HuH-7 (cell line): Measurements from ENCODE around the gene CCHCR1.
"Not testable (repeated sequence)": the region's sequence is repeated elsewhere in the genome, so short reads cannot be mapped to it uniquely, and the experiment has no call there.

Source experiments
- DNase-seq: peaks from one replicate; pipeline ENCODE4 v3.0.0; 2011; ENCODE audit warnings: low spot score

Gene CCHCR1

GRCh38 chr6:31183859-31184258 lies 26.3 kb upstream of the CCHCR1 start:
- not testable (repeated sequence) for DNase-seq

- not testable (repeated sequence) for DNase-seq
Measured at GRCh38 chr6:31183287-31183686, 25.7 kb upstream of the CCHCR1 start.

GRCh38 chr6:31180500-31180899 lies 22.9 kb upstream of the CCHCR1 start:
- DNase-seq = no peak

GRCh38 chr6:31179896-31180295 lies 22.3 kb upstream of the CCHCR1 start:
- DNase-seq = no peak

DNA sequence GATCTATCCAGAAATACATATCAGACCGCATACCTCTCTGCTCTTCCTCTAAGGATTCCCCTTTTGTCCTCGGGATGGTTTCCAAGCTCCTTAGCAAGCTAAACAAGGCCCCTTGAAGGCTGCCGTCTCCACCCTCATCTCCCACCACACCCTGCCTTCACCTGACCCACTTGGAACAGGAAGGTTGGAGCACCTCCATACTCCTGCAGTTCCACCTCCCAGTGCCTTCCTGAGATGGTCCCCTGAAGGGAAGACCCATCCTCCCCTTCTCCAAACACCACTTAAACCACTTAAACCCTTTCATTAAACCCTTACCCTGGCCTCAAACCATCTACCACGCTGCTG lies 21.4 kb upstream of the CCHCR1 start:
- DNase-seq = no peak

DNA sequence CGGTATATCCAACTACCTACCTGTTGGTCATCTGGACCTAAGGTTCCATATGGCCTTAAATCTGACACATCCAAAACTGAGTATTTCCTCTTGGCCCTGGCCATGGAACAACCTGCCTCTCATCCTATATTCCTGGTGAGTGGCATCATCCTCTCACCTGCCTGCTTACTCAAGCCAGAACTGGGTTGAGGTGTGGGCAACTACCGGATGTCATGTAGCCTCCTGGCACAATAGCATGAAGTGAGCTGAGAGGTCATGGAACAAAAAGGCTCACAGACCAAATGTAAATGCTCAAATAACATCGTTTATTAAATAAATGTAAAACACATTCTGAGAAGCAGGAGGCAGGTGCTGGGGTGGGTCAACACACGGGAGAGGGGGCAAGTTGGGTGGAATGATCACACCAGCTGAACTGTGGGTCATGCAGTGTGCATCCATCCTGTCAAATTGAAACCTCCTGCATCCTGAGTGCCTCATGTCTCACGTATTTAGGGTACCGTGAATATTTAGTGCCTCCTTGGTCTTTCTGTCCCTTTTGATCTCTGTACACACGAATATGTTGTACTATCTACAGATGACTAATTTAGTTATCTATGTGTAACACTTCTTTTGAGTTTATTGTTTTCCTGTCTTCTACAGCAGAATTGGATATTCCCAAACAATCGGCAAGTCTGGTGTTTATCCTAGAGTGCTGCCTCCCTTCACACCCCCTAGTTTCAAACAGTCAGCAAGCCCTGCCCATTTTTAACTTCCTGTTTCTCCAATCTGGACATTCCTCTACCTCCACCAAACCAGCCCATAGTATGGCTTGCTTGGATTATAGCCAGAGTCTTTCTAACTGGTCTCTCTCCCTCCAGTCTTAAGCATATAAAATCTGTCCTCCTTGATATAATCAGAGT lies 20.8 kb upstream of the CCHCR1 start:
- no peak for DNase-seq

DNA sequence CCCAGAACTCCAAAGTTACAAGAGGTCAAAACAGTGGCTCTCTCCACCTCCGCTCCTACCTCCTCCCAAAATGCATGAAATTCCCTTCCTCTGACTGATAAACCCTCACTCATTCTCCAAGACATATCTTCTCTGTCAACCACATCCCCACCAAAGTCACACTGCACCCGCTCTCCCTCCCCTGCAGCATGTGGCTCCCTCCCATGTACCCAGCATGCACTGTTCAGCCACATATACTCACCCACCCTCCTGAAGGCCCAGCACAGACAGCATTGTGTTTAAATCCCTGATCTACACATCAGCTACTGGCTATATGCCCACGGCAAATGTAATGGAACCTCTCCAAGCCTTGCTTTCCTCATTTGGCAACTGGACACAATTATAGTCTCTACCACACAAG lies 18.4 kb upstream of the CCHCR1 start:
- no peak for DNase-seq

DNA sequence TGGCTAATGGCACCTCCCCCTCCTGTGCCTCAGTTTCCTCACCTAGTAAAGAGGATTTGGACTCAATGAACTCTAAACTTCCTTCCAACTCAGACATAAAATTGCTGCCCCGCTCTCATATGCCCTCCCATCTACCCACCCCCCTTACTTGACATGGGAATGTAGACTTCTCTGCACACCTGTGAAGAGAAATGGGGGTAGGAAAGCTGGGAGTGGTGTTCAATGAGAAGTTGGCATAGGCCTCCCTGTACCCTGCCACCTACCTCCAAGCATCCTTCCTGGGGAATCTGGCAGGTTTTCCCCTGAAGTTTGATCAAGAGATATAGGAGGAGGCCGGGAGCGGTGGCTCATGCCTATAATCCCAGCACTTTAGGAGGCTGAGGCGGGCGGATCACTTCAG lies 16.8 kb upstream of the CCHCR1 start:
- no peak for DNase-seq

DNA sequence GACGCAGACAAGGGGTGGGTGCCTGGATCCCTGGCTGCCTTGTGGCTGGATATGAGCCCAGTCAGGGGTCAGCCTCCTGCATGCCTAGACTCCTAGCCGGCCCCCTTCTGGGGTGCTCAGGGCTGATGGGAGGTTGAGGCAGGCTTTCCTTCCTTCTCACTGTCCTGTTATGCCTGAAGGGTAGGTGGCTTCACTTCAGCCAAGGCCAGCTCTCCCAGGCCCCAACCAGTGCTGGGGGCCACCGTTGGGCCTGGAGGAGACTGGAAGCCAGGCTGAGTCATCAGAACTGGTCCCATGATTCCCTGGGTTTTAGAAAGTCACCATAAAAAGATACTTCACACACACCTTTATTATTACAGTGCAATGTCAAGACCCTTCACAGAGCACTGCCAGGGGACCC lies 15.8 kb upstream of the CCHCR1 start:
- DNase-seq = no peak

DNA sequence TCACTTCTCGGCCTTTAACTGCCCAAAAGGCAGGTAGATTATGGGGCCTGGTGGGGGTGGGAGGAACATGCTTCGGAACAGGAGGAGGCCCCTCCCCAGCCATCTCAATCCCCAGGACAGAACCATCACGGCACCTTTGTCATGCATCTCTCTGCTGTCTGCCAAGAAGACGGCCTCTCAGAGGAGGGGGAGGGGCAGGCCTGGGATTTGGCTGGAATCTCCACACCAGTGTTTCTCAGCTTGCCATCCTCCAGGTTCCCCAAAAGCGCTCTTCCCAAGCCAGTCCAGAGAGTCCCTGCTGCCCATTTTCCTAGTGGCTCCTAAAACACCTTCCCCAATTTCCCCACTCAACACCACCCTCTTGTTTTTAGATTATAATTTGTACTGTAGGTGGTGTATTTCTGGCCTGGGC lies 15.4 kb upstream of the CCHCR1 start:
- no peak for DNase-seq

DNA sequence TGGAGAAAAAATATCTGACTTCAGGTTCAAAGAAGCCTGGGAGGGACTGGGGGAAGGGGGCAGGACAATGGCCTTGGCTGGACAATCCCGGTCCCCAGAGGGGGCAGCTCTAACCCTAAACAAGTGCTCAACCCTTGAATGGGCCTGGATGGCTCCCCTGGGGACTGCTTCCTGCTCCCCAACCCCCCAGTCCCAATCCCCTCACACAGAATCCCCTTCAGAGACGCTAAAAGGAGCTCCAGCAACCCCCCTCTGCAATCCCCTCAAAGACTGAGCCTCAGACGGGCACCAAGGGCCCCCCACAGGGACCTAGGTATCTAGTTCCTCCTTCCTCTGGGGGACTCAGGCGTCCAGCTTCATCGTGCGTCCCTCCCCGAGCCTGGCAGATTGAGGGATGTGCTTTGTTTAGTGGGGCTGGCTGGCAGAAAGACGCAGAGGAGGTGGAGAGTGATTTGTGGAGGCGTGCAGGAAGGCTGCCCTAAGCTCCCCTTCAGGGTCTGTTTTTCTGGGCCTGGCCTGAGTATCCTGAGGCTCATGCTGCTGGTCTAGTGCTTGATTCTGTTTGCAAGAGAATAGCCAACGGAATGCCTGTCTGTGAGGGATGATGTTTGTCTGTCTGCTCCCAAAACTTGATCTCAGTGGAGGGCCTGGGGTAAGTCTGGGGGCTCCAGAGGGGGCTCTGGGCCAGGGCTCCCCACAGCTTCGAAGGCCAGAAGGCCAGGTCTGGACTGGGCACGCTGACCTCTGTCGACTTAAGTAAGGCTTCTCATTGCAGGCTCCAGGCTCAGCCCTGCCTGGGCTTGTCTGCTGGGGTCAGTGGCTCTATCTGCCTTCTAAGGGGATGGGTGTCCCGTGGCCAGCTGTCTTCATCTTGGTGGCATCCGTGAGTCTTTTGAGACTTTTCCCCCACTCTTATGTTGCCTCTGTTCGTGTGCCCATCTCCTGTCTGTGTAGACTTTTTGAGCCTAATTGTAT lies 14.6 kb upstream of the CCHCR1 start:
- DNase-seq = no peak

DNA sequence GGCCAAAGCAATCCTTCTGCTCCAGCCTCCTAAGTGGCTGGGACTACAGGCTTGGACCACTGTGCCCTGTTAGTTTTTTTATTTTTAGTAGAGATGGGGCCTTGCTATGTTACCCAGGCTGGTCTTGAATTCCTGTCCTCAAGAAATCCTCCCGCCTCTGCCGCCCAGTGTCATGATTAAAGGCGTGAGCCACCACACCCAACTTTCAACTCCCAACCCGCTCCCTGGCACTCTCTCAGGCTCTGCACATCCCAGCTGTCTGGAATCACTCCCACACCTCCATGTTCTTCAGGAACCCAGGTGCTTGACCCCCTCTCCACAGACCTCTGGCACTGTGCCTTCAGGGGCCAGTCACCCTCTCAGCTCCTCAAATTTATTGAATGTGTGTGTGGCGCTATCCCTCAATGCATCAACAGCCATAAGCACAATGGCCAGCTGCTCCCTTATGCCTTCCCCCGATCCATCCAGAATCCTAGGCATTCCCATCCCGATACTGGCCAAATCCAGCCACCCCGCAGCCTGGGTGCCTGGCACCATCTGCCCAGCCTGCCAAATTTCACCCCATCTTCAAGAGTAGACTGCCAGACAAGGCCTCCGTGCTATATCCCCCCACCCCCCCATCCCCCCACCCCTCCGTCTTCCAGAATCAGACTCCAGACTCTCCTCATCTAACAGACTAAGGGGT lies 13.5 kb upstream of the CCHCR1 start:
- DNase-seq = no peak

- no peak for DNase-seq
Measured at GRCh38 chr6:31170600-31170881, 12.9 kb upstream of the CCHCR1 start, which contains the start of gene POU5F1. Gene POU5F1 (minus strand): TSS chr6:31170682. CDS start chr6:31170620, 62 bp downstream.

DNA sequence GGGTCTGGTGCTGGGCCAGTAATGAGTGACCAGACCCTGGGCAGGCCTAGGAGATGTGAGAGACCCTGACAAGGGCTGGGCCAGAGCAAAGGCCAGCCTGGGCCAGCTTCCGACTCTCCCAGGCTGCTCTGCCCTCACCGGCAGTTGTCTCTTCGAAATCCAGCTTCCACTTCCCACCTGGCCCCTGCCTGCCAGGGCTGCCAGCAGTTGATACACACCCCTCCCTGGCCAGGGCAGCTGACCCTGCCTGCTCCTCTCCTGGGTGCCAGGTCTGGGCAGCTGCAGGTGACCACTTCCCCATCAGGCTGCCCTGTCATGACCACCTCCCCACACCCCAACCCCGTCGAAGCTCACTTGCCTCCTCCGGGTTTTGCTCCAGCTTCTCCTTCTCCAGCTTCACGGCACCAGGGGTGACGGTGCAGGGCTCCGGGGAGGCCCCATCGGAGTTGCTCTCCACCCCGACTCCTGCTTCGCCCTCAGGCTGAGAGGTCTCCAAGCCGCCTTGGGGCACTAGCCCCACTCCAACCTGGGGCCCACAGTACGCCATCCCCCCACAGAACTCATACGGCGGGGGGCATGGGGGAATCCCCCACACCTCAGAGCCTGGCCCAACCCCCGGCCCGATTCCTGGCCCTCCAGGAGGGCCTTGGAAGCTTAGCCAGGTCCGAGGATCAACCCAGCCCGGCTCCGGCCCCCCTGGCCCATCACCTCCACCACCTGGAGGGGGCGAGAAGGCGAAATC lies 12.4 kb upstream of the CCHCR1 start:
- not testable (repeated sequence) for DNase-seq

DNA sequence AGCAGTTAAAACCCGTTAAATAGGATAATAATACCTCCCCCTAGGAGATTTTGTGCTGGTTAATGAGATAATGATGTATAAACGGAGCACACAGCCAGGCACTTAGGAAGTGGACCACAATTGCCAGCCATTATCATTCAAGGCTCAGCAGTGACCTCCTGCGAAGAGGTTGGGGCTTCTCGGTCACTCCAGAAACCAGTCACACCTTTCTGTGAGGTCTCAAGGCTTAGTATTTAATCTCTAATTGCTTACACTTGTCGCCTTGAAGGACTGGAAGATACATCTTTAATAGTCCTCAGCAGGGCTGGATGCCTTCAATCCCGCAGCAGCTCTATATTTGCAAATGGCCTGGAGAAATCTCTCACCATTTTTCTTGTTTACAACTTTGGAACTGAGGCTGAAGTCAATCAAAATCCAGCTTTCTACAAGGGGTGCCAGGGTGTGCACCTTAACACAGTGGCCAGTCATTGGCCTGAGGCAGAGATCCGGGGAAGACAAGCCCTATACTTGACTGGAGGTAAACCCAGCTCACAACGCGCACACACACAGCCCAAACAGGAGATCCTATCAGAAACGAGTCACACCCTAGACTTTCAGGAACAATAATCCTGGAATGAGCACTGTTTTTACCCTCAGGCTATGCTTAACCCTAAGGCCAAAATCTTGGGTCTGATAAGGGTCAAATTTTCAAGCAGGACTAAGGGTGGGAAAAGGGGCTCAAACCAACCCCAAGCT lies 11.7 kb upstream of the CCHCR1 start:
- DNase-seq = no peak

DNA sequence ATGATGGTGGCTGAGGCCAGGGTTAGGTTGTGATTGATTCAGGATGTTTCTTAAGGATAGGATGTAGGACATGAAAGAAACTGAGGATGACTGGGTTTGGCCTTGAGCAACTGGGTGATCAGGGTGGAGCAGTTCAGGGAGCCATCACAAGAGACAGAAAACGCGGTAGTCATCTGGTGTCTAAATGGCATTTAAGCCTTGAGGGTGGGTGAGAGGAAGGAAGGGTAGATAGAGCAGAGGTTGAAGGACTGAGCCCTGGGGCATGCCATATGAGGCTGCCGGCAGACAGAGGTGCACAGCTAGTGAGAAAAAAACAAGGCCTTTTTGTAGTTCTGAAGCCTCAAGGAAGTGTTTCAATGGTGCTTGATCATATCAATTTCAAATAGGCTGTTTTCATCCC lies 11.0 kb upstream of the CCHCR1 start:
- no peak for DNase-seq

DNA sequence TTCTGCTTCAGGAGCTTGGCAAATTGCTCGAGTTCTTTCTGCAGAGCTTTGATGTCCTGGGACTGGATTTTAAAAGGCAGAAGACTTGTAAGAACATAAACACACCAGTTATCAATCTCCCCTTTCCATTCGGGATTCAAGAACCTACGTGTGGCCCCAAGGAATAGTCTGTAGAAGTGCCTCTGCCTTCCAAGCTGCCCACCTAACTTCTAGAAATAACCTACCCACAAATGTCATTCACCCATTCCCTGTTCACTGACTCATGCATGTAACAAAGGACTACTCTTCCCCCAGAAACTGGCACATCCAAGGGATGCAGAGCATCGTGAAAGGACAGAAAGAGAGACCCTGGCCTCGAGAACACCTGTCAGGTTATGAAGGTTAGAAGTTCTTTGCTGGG lies 8.4 kb upstream of the CCHCR1 start:
- DNase-seq = no peak

GRCh38 chr6:31165064-31165832 lies 7.6 kb upstream of the CCHCR1 start:
- not testable (repeated sequence) for DNase-seq

DNA sequence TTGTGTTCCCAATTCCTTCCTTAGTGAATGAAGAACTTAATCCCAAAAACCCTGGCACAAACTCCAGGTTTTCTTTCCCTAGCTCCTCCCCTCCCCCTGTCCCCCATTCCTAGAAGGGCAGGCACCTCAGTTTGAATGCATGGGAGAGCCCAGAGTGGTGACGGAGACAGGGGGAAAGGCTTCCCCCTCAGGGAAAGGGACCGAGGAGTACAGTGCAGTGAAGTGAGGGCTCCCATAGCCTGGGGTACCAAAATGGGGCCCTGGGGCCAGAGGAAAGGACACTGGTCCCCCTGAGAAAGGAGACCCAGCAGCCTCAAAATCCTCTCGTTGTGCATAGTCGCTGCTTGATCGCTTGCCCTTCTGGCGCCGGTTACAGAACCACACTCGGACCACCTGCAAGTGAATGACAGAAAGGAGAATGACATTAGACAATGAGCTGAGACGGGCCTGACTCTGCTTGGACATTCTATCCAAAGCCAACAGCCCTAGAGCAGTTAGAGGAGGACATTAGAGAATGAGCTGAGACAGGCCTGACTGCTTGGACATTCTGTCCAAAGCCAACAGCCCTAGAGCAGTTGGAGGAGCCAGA lies 7.0 kb upstream of the CCHCR1 start:
- not testable (repeated sequence) for DNase-seq

DNA sequence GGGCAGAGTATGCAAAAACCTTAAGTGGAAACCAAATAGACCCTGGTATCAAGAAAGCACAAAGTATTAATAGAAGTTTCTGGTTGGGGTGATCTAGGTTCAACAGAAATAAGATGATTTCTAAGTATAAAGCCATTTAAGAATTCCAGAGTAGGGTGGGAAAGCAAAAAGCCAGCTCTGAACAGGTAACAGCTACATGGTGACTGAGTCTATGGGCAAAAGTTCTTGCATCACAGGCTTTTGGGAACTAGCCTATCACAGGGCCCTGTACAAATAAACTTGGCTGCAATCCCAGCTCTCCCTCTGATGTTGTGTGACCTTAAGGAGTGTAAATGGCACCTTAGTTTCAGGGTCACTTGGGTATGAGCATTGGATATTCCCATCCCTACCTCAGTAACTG lies 6.3 kb upstream of the CCHCR1 start:
- no peak for DNase-seq
